ENCODE results near the gene FAM133A.

The FAM133A gene

DNA sequence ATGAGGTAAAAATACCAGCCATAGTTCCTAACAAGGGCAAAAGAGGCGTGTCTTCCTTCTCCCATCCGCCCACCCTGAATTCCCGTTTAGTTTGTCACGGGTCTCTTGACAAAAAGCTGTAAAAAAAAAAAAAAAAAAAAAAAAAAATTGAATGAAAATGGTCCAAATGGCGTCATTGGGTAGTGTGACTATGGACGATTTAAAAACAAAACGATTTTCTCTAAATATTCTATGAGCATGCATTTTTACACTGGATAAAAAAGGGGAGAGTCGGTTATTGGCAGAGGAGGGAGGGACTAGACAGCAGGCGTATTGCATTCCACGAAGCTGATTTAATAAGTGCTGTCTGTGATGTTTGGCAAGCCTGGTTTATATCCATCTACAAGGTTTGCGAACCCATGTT lies at the start of gene FAM133A:
Gene FAM133A (plus strand): TSS at position 338 of the 403 bp plus-strand sequence. CDS start 35,214 bp downstream, outside the sequence.
- no peak for DNase-seq (ENCODE audit: low read depth in 2 of 3, low spot score in 1 of 3)

- DNase-seq (ENCODE audit: low read depth in 2 of 3, low spot score in 1 of 3) = no peak
These were observed 36.4 kb upstream of the FAM133A start for GRCh38 chrX:93637591-93637990.

GRCh38 chrX:93649381-93649780 lies 24.6 kb upstream of the FAM133A start:
- no peak for DNase-seq (ENCODE audit: low read depth in 2 of 3, low spot score in 1 of 3)

- no peak for DNase-seq (ENCODE audit: low read depth in 2 of 3, low spot score in 1 of 3)
These were observed 13.4 kb upstream of the FAM133A start for GRCh38 chrX:93660575-93660974.

DNA sequence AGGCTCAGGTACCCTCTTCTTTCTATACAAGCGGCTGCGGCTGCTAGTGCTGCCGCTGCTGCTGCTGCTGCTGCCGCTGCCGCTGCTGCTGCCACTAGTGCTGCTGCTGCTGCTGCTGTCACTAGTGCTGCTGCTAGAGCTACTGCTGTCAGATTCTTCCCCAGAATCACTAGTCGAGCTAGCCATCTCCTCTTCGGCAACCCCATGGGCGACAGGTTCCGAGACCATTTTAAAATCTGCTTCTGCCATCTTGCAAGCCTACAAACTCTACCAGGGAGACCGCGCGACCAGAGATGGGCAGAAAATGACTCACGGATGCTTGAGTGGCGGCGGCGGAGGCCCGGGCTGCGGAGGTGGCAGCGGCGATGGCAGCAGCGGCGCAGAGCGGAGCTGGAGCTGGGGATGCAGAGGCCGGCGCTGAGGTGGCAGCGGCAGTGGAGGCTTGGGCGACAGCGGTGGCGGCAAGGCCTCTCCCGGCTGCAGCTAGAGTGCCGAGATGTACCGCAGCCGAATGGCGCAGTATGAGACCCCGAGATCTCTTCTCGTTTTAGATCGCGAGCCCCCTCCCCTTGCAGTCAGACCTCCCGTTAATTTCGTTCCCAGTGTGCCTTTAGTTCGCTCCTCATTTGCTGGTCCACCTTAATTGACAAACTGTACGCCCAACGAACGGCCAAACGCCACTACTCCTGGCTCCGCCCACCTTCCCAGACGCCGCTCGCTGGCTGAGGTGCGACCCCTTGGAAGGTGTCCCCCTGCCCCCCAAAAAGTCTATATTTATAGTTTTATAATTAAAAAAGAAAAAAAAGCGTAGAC lies 744 bp upstream of the FAM133A start, which contains the start of gene NAP1L3:
Gene NAP1L3 (minus strand): TSS at position 523 of the 813 bp plus-strand sequence. CDS start 274 bp downstream, at position 249.
- peak; percentile 39 to 49 (median 43) for DNase-seq (ENCODE audit: low read depth in 2 of 3, low spot score in 1 of 3)

DNA sequence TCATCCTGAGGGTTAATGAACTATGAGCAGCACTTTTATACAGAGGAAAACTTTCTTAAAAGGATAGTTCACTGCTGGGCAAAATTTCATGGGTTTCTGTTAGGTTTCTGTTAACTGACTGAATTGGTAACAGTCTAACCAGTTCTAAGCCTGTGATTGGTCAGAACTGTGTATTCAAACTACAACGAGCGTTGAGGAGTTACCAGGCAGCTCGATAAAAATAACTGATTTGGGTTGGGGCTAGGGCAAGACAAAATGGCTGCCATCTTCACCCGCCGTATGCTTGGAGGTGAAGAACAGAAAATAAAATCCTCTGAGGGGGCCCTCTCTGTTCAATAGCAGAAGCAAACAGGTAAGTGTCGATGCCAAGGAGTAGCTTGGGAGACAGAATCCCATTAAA lies 22.0 kb downstream of the FAM133A start:
- DNase-seq (ENCODE audit: low read depth in 2 of 3, low spot score in 1 of 3) = no peak

- DNase-seq (ENCODE audit: low read depth in 2 of 3, low spot score in 1 of 3) = no peak
These were observed 29.7 kb downstream of the FAM133A start for GRCh38 chrX:93703701-93704100.

DNA sequence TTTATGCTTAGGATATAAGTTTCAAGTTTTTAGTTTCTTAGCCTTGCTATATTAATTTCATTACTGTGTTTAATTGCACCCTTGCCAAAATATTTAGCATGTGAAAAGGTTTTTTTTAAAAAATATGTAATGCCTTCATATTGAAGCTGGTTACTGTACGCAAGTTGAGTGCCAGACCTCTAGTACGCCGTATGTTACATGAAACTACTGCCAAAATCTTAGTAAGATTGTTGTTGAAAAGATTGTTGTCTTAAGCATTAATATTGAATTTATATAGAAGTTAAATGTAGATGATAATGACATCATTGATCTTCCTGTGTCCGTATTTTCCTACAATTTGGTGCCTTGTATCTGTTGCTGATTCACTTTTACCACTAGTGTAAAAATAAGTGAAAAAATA lies 37.1 kb downstream of the FAM133A start:
- DNase-seq (ENCODE audit: low read depth in 2 of 3, low spot score in 1 of 3) = no peak

- no peak for DNase-seq (ENCODE audit: low read depth in 2 of 3, low spot score in 1 of 3)
These were observed 67.8 kb downstream of the FAM133A start for GRCh38 chrX:93741811-93742210.

- DNase-seq (ENCODE audit: low read depth in 2 of 3, low spot score in 1 of 3) = no peak
These were observed 86.2 kb downstream of the FAM133A start for GRCh38 chrX:93760163-93760562.
